ENCODE results near the gene TMPRSS6. TPM values are rescaled to one million over a fixed set of nuclear protein-coding genes. Genes with fewer than 3 reads are reported as not detected.

TMPRSS6 gene
- total and polyA plus RNA-seq, 2 donors from 2014 or later: 1.4 TPM; not detected in 1

GRCh38 chr22:37098976-37099591, 10.4 kb downstream of the TMPRSS6 start:
- H3K9ac ChIP-seq (ENCODE audit: low read length in 3 of 3): no peak overlapping the region
- no peaks in the 10 kb centered on the region for H3K4me1 ChIP-seq (ENCODE audit: control insufficient read depth in 2 of 3, insufficient read depth in 2 of 3, low read depth in 1 of 3, low read length in 3 of 3)
- no peaks in the 10 kb centered on the region for H3K27me3 ChIP-seq (ENCODE audit: control insufficient read depth, insufficient read depth, low read length)
- no peaks in the 10 kb centered on the region for H3K9me3 ChIP-seq (ENCODE audit: control insufficient read depth in 2 of 3, insufficient read depth in 1 of 3, low read length in 3 of 3)
- intact Hi-C loops (cut with DNase I): no loop called here
- TF ChIP-seq, protein P1, sequence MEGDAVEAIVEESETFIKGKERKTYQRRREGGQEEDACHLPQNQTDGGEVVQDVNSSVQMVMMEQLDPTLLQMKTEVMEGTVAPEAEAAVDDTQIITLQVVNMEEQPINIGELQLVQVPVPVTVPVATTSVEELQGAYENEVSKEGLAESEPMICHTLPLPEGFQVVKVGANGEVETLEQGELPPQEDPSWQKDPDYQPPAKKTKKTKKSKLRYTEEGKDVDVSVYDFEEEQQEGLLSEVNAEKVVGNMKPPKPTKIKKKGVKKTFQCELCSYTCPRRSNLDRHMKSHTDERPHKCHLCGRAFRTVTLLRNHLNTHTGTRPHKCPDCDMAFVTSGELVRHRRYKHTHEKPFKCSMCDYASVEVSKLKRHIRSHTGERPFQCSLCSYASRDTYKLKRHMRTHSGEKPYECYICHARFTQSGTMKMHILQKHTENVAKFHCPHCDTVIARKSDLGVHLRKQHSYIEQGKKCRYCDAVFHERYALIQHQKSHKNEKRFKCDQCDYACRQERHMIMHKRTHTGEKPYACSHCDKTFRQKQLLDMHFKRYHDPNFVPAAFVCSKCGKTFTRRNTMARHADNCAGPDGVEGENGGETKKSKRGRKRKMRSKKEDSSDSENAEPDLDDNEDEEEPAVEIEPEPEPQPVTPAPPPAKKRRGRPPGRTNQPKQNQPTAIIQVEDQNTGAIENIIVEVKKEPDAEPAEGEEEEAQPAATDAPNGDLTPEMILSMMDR (IDR thresholded peaks at IDR 0.05; ENCODE audit: borderline replicate concordance, extremely low read depth, insufficient read depth): no peak
- H3K36me3 ChIP-seq (ENCODE audit: control insufficient read depth in 2 of 3, insufficient read depth in 3 of 3, low read length in 3 of 3): no peaks in the 10 kb centered on the region
- no peak overlapping the region for H3K27ac ChIP-seq (ENCODE audit: low read depth in 2 of 2, low read length in 2 of 2)
- FAIRE-seq (no peak), DNase-seq (no peak)
- no peak overlapping the region for H3K4me3 ChIP-seq (ENCODE audit: low read length in 3 of 3)

DNA sequence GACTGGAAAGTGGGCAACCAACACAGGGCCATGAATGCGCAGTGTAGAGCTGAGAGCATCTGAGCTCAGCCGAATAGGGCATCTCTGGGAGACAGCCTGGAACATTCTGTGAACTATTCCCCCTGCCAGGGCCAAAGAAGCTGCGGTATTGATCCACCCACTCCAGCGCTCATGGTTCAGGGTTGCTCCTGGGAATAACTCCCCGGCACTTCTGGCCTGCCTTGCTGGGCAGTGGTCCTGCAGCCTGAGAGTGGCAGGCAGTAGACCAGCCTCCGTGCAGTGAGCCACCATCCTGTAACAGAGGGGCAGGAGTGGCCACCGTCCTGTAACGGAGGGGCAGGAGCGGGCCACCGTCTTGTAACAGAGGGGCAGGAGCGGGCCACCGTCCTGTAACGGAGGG, 12.2 kb downstream of the TMPRSS6 start:
- intact Hi-C loops (cut with DNase I): no loop called here
- Histone ChIP-seq H3K4me1 (ENCODE audit: control insufficient read depth in 2 of 3, insufficient read depth in 2 of 3, low read depth in 1 of 3, low read length in 3 of 3) (no peaks in the 10 kb centered on the region), H3K27me3 (ENCODE audit: control insufficient read depth, insufficient read depth, low read length) (no peaks in the 10 kb centered on the region), H3K36me3 (ENCODE audit: control insufficient read depth in 2 of 3, insufficient read depth in 3 of 3, low read length in 3 of 3) (no peaks in the 10 kb centered on the region), H3K9ac (ENCODE audit: low read length in 3 of 3) (no peak overlapping the region), H3K27ac (ENCODE audit: low read depth in 2 of 2, low read length in 2 of 2) (no peak overlapping the region), H3K9me3 (ENCODE audit: control insufficient read depth in 2 of 3, insufficient read depth in 1 of 3, low read length in 3 of 3) (no peaks in the 10 kb centered on the region), H3K4me3 (ENCODE audit: low read length in 3 of 3) (no peak overlapping the region)
- FAIRE-seq (no peak), DNase-seq (no peak)
- TF ChIP-seq, protein P1 (IDR thresholded peaks at IDR 0.05; ENCODE audit: borderline replicate concordance, extremely low read depth, insufficient read depth): no peak

DNA sequence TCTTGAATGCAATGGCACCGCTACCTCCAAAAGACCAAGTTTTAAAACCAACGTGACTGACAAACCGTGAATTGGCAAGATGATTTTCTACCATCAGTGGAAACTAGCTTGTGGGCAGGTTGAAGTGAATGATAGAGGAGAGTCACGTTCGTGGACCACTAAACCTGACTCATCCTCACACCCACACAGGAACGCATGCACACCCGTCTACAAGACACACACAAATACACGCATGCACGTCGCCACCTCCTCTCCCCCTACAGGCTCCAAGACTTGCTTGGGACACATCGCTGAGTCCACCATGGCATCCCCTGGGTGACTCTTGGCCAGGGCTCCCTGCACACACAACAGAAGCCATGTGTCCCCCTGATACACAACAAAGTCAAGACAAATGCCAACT, 14.4 kb downstream of the TMPRSS6 start:
- DNase-seq (no peak), FAIRE-seq (no peak)
- H3K27me3 ChIP-seq (ENCODE audit: control insufficient read depth, insufficient read depth, low read length): no peaks in the 10 kb centered on the region
- no peaks in the 10 kb centered on the region for H3K4me1 ChIP-seq (ENCODE audit: control insufficient read depth in 2 of 3, insufficient read depth in 2 of 3, low read depth in 1 of 3, low read length in 3 of 3)
- no peaks in the 10 kb centered on the region for H3K9me3 ChIP-seq (ENCODE audit: control insufficient read depth in 2 of 3, insufficient read depth in 1 of 3, low read length in 3 of 3)
- intact Hi-C loops (cut with DNase I): no loop called here
- H3K9ac ChIP-seq (ENCODE audit: low read length in 3 of 3): no peak overlapping the region
- no peak overlapping the region for H3K4me3 ChIP-seq (ENCODE audit: low read length in 3 of 3)
- no peaks in the 10 kb centered on the region for H3K36me3 ChIP-seq (ENCODE audit: control insufficient read depth in 2 of 3, insufficient read depth in 3 of 3, low read length in 3 of 3)
- TF ChIP-seq, protein P1 (IDR thresholded peaks at IDR 0.05; ENCODE audit: borderline replicate concordance, extremely low read depth, insufficient read depth): no peak
- H3K27ac ChIP-seq (ENCODE audit: low read depth in 2 of 2, low read length in 2 of 2): no peak overlapping the region

GRCh38 chr22:37094239-37094638, 15.3 kb downstream of the TMPRSS6 start:
- H3K4me3 ChIP-seq (ENCODE audit: low read length in 3 of 3): no peak overlapping the region
- H3K36me3 ChIP-seq (ENCODE audit: control insufficient read depth in 2 of 3, insufficient read depth in 3 of 3, low read length in 3 of 3): no peaks in the 10 kb centered on the region
- H3K9me3 ChIP-seq (ENCODE audit: control insufficient read depth in 2 of 3, insufficient read depth in 1 of 3, low read length in 3 of 3): no peaks in the 10 kb centered on the region
- intact Hi-C loops (cut with DNase I): no loop called here
- H3K4me1 ChIP-seq (ENCODE audit: control insufficient read depth in 2 of 3, insufficient read depth in 2 of 3, low read depth in 1 of 3, low read length in 3 of 3): no peaks in the 10 kb centered on the region
- H3K27me3 ChIP-seq (ENCODE audit: control insufficient read depth, insufficient read depth, low read length): no peaks in the 10 kb centered on the region
- DNase-seq (no peak), FAIRE-seq (no peak)
- no peak overlapping the region for H3K27ac ChIP-seq (ENCODE audit: low read depth in 2 of 2, low read length in 2 of 2)
- TF ChIP-seq, protein P1 (IDR thresholded peaks at IDR 0.05; ENCODE audit: borderline replicate concordance, extremely low read depth, insufficient read depth): no peak
- no peak overlapping the region for H3K9ac ChIP-seq (ENCODE audit: low read length in 3 of 3)

Measured in kidney (tissue), 14 donors.